HUES6 (cell line): ENCODE data around the gene SCN4A.
"Not testable (repeated sequence)": the region's sequence is repeated elsewhere in the genome, so short reads cannot be mapped to it uniquely, and the experiment has no call there.

Experiments
- H3K27ac ChIP-seq: 2 replicates; pipeline ENCODE4 v1.7.0; 2013; ENCODE audit warnings: low read depth, mild to moderate bottlenecking, low read length, inconsistent platforms
- H3K27me3 ChIP-seq: 2 replicates; pipeline ENCODE4 v1.6.1; 2013; ENCODE audit warnings: low read length; ENCODE audit not compliant: control insufficient read depth, insufficient read depth
- H3K36me3 ChIP-seq: 2 replicates; pipeline ENCODE4 v1.6.1; 2013; ENCODE audit warnings: low read length; ENCODE audit not compliant: control insufficient read depth, insufficient read depth
- H3K4me1 ChIP-seq: 2 replicates; pipeline ENCODE4 v1.6.1; 2013; ENCODE audit warnings: low read length; ENCODE audit not compliant: control insufficient read depth, insufficient read depth
- H3K4me3 ChIP-seq: 2 replicates; pipeline ENCODE4 v1.5.1; 2013; ENCODE audit warnings: low read depth, low read length
- H3K9ac ChIP-seq: one replicate; pipeline ENCODE4 v1.6.1; 2013; ENCODE audit warnings: mild to moderate bottlenecking, low read length
- H3K9me3 ChIP-seq: 2 replicates; pipeline ENCODE4 v1.6.1; 2013; ENCODE audit warnings: low read depth, low read length; ENCODE audit not compliant: control insufficient read depth, insufficient read depth

The SCN4A gene

GRCh38 chr17:64007838-64008282 lies 35.1 kb upstream of the SCN4A start:
- Histone ChIP-seq H3K4me3 (no peak overlapping the region), H3K36me3 (no peaks in the 10 kb centered on the region), H3K4me1 (peaks cover 10% of the 10 kb centered on the region; the same call in 1 of the 2 replicates), H3K27me3 (no peaks in the 10 kb centered on the region), H3K9ac (no peak overlapping the region), H3K9me3 (no peaks in the 10 kb centered on the region), H3K27ac (no peak overlapping the region)

GRCh38 chr17:64007089-64007837 lies 34.5 kb upstream of the SCN4A start:
- H3K27ac ChIP-seq, H3K4me1 ChIP-seq: not testable (repeated sequence)

DNA sequence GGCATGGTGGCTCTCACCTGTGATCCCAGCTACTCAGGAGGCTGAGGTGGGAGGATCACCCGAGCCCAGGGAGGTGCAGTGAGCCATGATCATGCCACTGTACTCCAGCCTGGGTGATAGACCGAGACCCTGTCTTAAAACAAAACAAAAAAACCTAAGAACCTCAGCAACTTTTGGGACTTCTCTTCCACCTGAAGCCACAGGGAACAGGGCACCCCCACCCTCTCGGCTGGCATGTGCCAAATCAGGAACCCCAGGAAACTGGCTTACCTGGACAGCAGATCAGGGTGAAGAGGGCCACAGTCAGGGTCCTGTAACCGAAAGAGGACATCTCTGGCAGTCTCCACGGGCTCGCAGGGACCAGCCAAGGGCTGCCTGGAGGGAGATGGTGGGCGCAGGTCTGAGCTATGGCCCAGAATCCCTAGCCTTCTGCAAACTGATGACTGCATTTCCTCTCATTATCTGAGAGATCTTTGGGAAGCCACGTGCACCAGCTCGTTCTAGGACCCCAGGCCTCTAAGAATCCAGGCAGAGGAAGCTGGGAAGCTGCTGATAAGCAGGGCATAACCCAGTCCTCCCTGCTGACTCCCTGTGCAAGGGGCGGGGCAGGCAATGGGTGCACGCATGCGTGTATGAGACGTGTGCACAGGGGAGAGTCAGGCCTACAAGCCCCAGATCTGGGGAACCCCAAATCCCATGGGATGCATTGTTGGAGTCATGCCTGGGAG lies 33.8 kb upstream of the SCN4A start:
- no peaks in the 10 kb centered on the region for H3K27me3 ChIP-seq
- no peak overlapping the region for H3K9ac ChIP-seq
- H3K27ac ChIP-seq: no peak overlapping the region
- no peaks in the 10 kb centered on the region for H3K9me3 ChIP-seq
- H3K4me1 ChIP-seq: peaks cover 10% of the 10 kb centered on the region; the same call in 1 of the 2 replicates
- no peak overlapping the region for H3K4me3 ChIP-seq
- no peaks in the 10 kb centered on the region for H3K36me3 ChIP-seq

More at GRCh38 chr17:64007089-64007837, 34.5 kb upstream of the SCN4A start:
- not testable (repeated sequence) for H3K9me3 ChIP-seq, H3K27me3 ChIP-seq, H3K36me3 ChIP-seq, H3K4me3 ChIP-seq, H3K9ac ChIP-seq

DNA sequence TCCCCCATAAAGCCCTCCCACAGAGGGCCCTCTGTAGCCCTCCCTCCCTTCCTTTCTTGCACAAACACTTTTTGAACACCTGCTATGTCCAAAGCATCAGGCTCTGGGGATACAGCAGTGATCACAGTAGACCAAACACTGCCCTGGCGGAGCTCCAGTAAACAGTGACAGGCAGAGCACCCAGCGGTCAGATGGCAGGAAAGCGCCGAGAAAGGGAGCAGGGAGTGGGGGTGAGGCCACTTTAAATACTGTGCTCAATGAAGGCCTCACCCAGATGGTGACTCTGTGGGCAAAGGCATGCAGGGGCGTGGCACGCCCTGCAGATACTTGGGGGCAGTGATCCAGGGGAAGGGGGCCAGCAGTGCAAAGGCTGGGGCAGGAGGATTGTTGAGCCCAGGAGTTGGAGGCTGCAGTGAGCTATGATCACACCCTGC lies 33.0 kb upstream of the SCN4A start:
- no peaks in the 10 kb centered on the region for H3K9me3 ChIP-seq
- H3K9ac ChIP-seq: no peak overlapping the region
- no peak overlapping the region for H3K4me3 ChIP-seq
- H3K4me1 ChIP-seq: peaks cover 10% of the 10 kb centered on the region; the same call in 1 of the 2 replicates
- no peaks in the 10 kb centered on the region for H3K36me3 ChIP-seq
- H3K27me3 ChIP-seq: no peaks in the 10 kb centered on the region
- no peak overlapping the region for H3K27ac ChIP-seq

GRCh38 chr17:64004903-64005733 lies 32.4 kb upstream of the SCN4A start:
- no peak overlapping the region for H3K27ac ChIP-seq

DNA sequence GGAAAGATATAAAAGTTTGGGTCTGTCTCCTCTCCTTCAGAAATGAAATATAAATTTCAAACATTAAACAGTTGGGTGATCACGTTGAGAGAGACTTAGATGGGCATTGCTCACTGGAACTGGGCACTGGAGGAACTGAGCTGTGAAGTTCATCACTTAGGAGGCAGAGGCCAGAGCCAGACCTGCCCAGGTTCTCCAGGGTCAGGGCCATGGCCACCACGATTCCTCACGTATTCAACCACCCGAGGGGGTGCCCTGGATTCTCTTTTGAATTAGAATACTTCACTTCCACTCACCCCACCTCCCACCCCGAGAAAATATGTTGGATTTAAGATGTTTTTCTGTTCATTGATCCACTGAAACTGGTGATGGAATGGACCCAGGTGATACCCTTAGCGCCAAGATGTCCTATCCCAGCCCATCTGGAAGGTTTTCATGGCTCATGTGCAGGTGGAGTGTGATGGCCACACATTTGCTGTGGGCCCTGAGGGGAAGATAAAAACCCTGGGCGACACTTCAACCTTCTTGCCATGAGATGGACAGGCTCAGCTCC lies 31.6 kb upstream of the SCN4A start:
- Histone ChIP-seq H3K9me3 (no peaks in the 10 kb centered on the region), H3K27me3 (peaks cover 6% of the 10 kb centered on the region), H3K4me3 (no peak overlapping the region), H3K9ac (no peak overlapping the region), H3K36me3 (no peaks in the 10 kb centered on the region), H3K27ac (no peak overlapping the region), H3K4me1 (peaks cover 10% of the 10 kb centered on the region; the same call in 1 of the 2 replicates)

More at GRCh38 chr17:64004903-64005733, 32.4 kb upstream of the SCN4A start:
- Histone ChIP-seq H3K4me3 (no peak overlapping the region), H3K27me3 (no peaks in the 10 kb centered on the region), H3K9me3 (no peaks in the 10 kb centered on the region), H3K36me3 (no peaks in the 10 kb centered on the region), H3K4me1 (peaks cover 10% of the 10 kb centered on the region; the same call in 1 of the 2 replicates), H3K9ac (no peak overlapping the region)

GRCh38 chr17:64003526-64004121 lies 30.9 kb upstream of the SCN4A start:
- H3K9ac ChIP-seq: no peak overlapping the region
- H3K4me3 ChIP-seq: no peak overlapping the region
- H3K9me3 ChIP-seq: no peaks in the 10 kb centered on the region
- H3K4me1 ChIP-seq: peaks cover 10% of the 10 kb centered on the region; the same call in 1 of the 2 replicates
- peaks cover 12% of the 10 kb centered on the region for H3K27me3 ChIP-seq
- H3K36me3 ChIP-seq: no peaks in the 10 kb centered on the region
- no peak overlapping the region for H3K27ac ChIP-seq

DNA sequence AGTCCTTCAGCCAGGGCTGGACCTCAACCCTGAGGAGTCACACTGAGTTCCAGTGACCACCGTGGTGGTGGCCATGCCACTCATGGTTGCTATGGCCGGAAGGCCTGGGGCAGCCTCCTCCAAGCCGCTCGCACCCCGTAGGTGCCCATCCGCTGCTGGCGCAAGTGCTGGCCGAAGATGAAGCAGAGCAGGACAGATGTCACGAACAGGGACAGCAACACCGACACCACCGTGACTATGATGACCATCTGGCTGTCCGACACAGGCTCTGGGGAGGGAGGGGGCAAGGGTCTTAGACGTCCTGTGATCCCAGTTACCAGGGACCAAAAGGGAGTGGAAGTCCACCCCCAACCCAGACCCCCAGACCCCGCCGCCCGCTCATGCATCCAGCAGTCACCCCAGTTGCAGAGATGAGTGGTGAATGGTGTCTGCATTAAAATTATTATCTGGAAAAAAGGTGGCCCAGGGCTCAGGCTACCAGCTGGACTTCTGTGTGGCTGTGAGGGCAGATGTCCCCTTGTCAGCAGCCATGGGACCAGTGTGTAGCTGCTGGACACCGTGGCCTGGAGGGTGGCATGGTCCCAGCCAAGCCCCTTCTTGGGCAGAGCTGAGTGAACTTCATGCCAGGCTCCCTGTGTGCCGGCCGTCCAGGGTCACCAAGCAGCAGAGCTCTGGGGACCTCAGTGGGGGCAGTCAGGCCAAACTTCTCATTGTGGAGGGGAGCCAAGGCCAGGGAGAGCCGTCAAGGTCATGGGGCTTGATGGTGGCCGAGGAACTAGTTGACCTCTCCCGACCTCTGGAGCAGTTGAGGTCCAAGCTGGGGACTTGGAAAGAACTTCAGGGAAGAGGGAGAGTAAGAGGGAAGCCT lies 30.2 kb upstream of the SCN4A start:
- Histone ChIP-seq H3K9ac (no peak overlapping the region), H3K36me3 (no peaks in the 10 kb centered on the region), H3K27ac (no peak overlapping the region), H3K9me3 (no peaks in the 10 kb centered on the region), H3K27me3 (peaks cover 13% of the 10 kb centered on the region), H3K4me3 (no peak overlapping the region), H3K4me1 (peaks cover 8% of the 10 kb centered on the region; the same call in 1 of the 2 replicates)

- no peaks in the 10 kb centered on the region for H3K9me3 ChIP-seq
- H3K36me3 ChIP-seq: no peaks in the 10 kb centered on the region
- H3K9ac ChIP-seq: no peak overlapping the region
- H3K4me1 ChIP-seq: peaks cover 13% of the 10 kb centered on the region
- no peak overlapping the region for H3K27ac ChIP-seq
- H3K27me3 ChIP-seq: peaks cover 23% of the 10 kb centered on the region
- no peak overlapping the region for H3K4me3 ChIP-seq
These were observed 29.2 kb upstream of the SCN4A start for GRCh38 chr17:64001763-64002529.
